ENCODE data around the gene GAB2. TPM values are rescaled to one million over a fixed set of nuclear protein-coding genes. Genes with fewer than 3 reads are reported as not detected.
A peak's percentile ranks its signal among the peaks of the same experiment; 100 is the strongest.

GAB2 gene
- total and polyA plus RNA-seq, 7 experiments from 2014 or later: 0.17 to 42.6 (median 3.5) TPM

- no peaks in the 10 kb centered on the region for H3K9me3 ChIP-seq (ENCODE audit: control insufficient read depth in 2 of 3, low read length in 3 of 3)
- DNase-seq (no peak), ATAC-seq (no peak)
- intact Hi-C loops (cut with micrococcal nuclease): no loop called here
- no peak overlapping the region for H3K4me3 Mint-ChIP-seq
- H3K27me3 Mint-ChIP-seq: peaks cover 0 to 12% (median 2%) of the 10 kb centered on the region in 5 donors
- no peak overlapping the region for H3K27ac Mint-ChIP-seq
- ChIA-PET CTCF (no interaction called here), POLR2A (interaction anchor here (0.6 kb wide), 1 partner anchor 286 kb away, joined by 3 read pairs; the partner anchor contains the start of gene ALG8)
- H3K27me3 ChIP-seq (ENCODE audit: control insufficient read depth in 2 of 2, insufficient read depth in 2 of 2, low read length in 2 of 2): no peaks in the 10 kb centered on the region
- peaks cover 0 to 13% (median 0%) of the 10 kb centered on the region in 5 donors for H3K36me3 Mint-ChIP-seq
- no peak overlapping the region for H3K4me3 ChIP-seq (ENCODE audit: low read length)
- H3K4me1 Mint-ChIP-seq: peaks cover 0 to 65% (median 3%) of the 10 kb centered on the region in 7 donors
- no peaks in the 10 kb centered on the region for H3K36me3 ChIP-seq (ENCODE audit: control insufficient read depth in 2 of 3, insufficient read depth in 3 of 3, low read length in 3 of 3)
- no peaks in the 10 kb centered on the region for H3K9me3 Mint-ChIP-seq
- H3K4me1 ChIP-seq (ENCODE audit: control insufficient read depth in 2 of 2, insufficient read depth in 2 of 2, low read length in 2 of 2): peaks cover 0 to 2% of the 10 kb centered on the region in 2 donors
- H3K27ac ChIP-seq (ENCODE audit: low read depth, low read length): no peak overlapping the region
These were observed 7.9 kb upstream of the GAB2 start for GRCh38 chr11:78425399-78426070.

GRCh38 chr11:78424334-78425270, 7.0 kb upstream of the GAB2 start:
- H3K27me3 Mint-ChIP-seq: peaks cover 2 to 18% (median 8%) of the 10 kb centered on the region in 5 donors
- peaks cover 5 to 65% (median 8%) of the 10 kb centered on the region in 7 donors for H3K4me1 Mint-ChIP-seq
- no peak overlapping the region for H3K4me3 ChIP-seq (ENCODE audit: low read length)
- DNase-seq: no peak
- H3K4me3 Mint-ChIP-seq: peak overlapping the region in 1 of 10 donors; percentile 70
- intact Hi-C loops (cut with micrococcal nuclease): no loop called here
- CTCF ChIA-PET: interaction anchor here (0.6 kb wide), 1 partner anchor 18 kb away, joined by 3 read pairs; no protein-coding TSS in a partner anchor
- H3K36me3 Mint-ChIP-seq: peaks cover 0 to 13% (median 0%) of the 10 kb centered on the region in 5 donors
- ATAC-seq: peak; percentile 65
- H3K9me3 Mint-ChIP-seq: no peaks in the 10 kb centered on the region
- peaks cover 0 to 7% of the 10 kb centered on the region in 2 donors for H3K4me1 ChIP-seq (ENCODE audit: control insufficient read depth in 2 of 2, insufficient read depth in 2 of 2, low read length in 2 of 2)
- H3K27me3 ChIP-seq (ENCODE audit: control insufficient read depth in 2 of 2, insufficient read depth in 2 of 2, low read length in 2 of 2): no peaks in the 10 kb centered on the region
- H3K9me3 ChIP-seq (ENCODE audit: control insufficient read depth in 2 of 3, low read length in 3 of 3): no peaks in the 10 kb centered on the region
- no peak overlapping the region for H3K27ac ChIP-seq (ENCODE audit: low read depth, low read length)
- no peaks in the 10 kb centered on the region for H3K36me3 ChIP-seq (ENCODE audit: control insufficient read depth in 2 of 3, insufficient read depth in 3 of 3, low read length in 3 of 3)
- POLR2A ChIA-PET: no interaction called here
- peak overlapping the region in 1 of 9 donors; percentile 86 for H3K27ac Mint-ChIP-seq

- no peak overlapping the region for H3K27ac ChIP-seq (ENCODE audit: low read depth, low read length)
- H3K27me3 ChIP-seq (ENCODE audit: control insufficient read depth in 2 of 2, insufficient read depth in 2 of 2, low read length in 2 of 2): no peaks in the 10 kb centered on the region
- Mint-ChIP-seq H3K27me3 (peaks cover 9 to 32% (median 21%) of the 10 kb centered on the region in 5 donors), H3K4me3 (no peak overlapping the region), H3K27ac (no peak overlapping the region), H3K36me3 (peaks cover 0 to 13% (median 0%) of the 10 kb centered on the region in 5 donors), H3K9me3 (no peaks in the 10 kb centered on the region), H3K4me1 (peaks cover 13 to 69% (median 16%) of the 10 kb centered on the region in 7 donors)
- CTCF ChIA-PET: no interaction called here
- no peak overlapping the region for H3K4me3 ChIP-seq (ENCODE audit: low read length)
- intact Hi-C loops (cut with micrococcal nuclease): no loop called here
- peaks cover 6 to 10% of the 10 kb centered on the region in 2 donors for H3K4me1 ChIP-seq (ENCODE audit: control insufficient read depth in 2 of 2, insufficient read depth in 2 of 2, low read length in 2 of 2)
- DNase-seq (no peak), ATAC-seq (no peak)
- H3K9me3 ChIP-seq (ENCODE audit: control insufficient read depth in 2 of 3, low read length in 3 of 3): no peaks in the 10 kb centered on the region
- no peaks in the 10 kb centered on the region for H3K36me3 ChIP-seq (ENCODE audit: control insufficient read depth in 2 of 3, insufficient read depth in 3 of 3, low read length in 3 of 3)
- POLR2A ChIA-PET: no interaction called here
These were observed 5.6 kb upstream of the GAB2 start for GRCh38 chr11:78423241-78423640.

GRCh38 chr11:78420796-78421209, 3.2 kb upstream of the GAB2 start:
- H3K27ac Mint-ChIP-seq: peak overlapping the region in 1 of 9 donors; percentile 36
- Histone ChIP-seq H3K27me3 (ENCODE audit: control insufficient read depth in 2 of 2, insufficient read depth in 2 of 2, low read length in 2 of 2) (no peaks in the 10 kb centered on the region), H3K27ac (ENCODE audit: low read depth, low read length) (no peak overlapping the region), H3K36me3 (ENCODE audit: control insufficient read depth in 2 of 3, insufficient read depth in 3 of 3, low read length in 3 of 3) (no peaks in the 10 kb centered on the region), H3K4me1 (ENCODE audit: control insufficient read depth in 2 of 2, insufficient read depth in 2 of 2, low read length in 2 of 2) (peaks cover 8 to 17% of the 10 kb centered on the region in 2 donors), H3K4me3 (ENCODE audit: low read length) (no peak overlapping the region), H3K9me3 (ENCODE audit: control insufficient read depth in 2 of 3, low read length in 3 of 3) (no peaks in the 10 kb centered on the region)
- intact Hi-C loops (cut with micrococcal nuclease): loop anchor here in 1 of 2 donors (1.0 to 2.0 kb wide), 2 partner anchors 141 to 192 kb away; no protein-coding TSS in a partner anchor
- ATAC-seq (peak; percentile 11), DNase-seq (peak in 1 of 9 donors; percentile 61)
- H3K36me3 Mint-ChIP-seq: peaks cover 0 to 15% (median 0%) of the 10 kb centered on the region in 5 donors
- no peaks in the 10 kb centered on the region for H3K9me3 Mint-ChIP-seq
- H3K4me1 Mint-ChIP-seq: peaks cover 22 to 65% (median 26%) of the 10 kb centered on the region in 7 donors
- H3K4me3 Mint-ChIP-seq: peak overlapping the region in 1 of 10 donors; percentile 57
- peaks cover 15 to 33% (median 22%) of the 10 kb centered on the region in 5 donors for H3K27me3 Mint-ChIP-seq
- CTCF ChIA-PET: interaction anchor here (0.9 kb wide), 1 partner anchor 271 kb away, joined by 3 read pairs; no protein-coding TSS in a partner anchor
- POLR2A ChIA-PET: no interaction called here

GRCh38 chr11:78420255-78420764, 2.7 kb upstream of the GAB2 start:
- DNase-seq (peak in 7 of 9 donors; percentile 17 to 48 (median 24)), ATAC-seq (no peak)
- POLR2A ChIA-PET: no interaction called here
- Mint-ChIP-seq H3K36me3 (peaks cover 0 to 15% (median 0%) of the 10 kb centered on the region in 5 donors), H3K27me3 (peaks cover 15 to 33% (median 22%) of the 10 kb centered on the region in 5 donors), H3K4me1 (peaks cover 24 to 64% (median 26%) of the 10 kb centered on the region in 7 donors), H3K9me3 (no peaks in the 10 kb centered on the region), H3K4me3 (peak overlapping the region in 7 of 10 donors; percentile 5 to 58 (median 40)), H3K27ac (peak overlapping the region in 5 of 9 donors; percentile 2 to 43 (median 36))
- Histone ChIP-seq H3K36me3 (ENCODE audit: control insufficient read depth in 2 of 3, insufficient read depth in 3 of 3, low read length in 3 of 3) (no peaks in the 10 kb centered on the region), H3K4me1 (ENCODE audit: control insufficient read depth in 2 of 2, insufficient read depth in 2 of 2, low read length in 2 of 2) (peaks cover 8 to 17% of the 10 kb centered on the region in 2 donors), H3K9me3 (ENCODE audit: control insufficient read depth in 2 of 3, low read length in 3 of 3) (no peaks in the 10 kb centered on the region), H3K27ac (ENCODE audit: low read depth, low read length) (no peak overlapping the region), H3K27me3 (ENCODE audit: control insufficient read depth in 2 of 2, insufficient read depth in 2 of 2, low read length in 2 of 2) (no peaks in the 10 kb centered on the region), H3K4me3 (ENCODE audit: low read length) (no peak overlapping the region)
- intact Hi-C loops (cut with micrococcal nuclease): loop anchor here in 1 of 2 donors (2.0 kb wide), 1 partner anchor 192 kb away; no protein-coding TSS in a partner anchor
- CTCF ChIA-PET: interaction anchor here (0.9 to 1.1 kb wide), 3 partner anchors 9 to 341 kb away, joined by 3 to 4 read pairs (median 3); partner anchors contain the start of gene NDUFC2

- H3K4me1 ChIP-seq (ENCODE audit: control insufficient read depth in 2 of 2, insufficient read depth in 2 of 2, low read length in 2 of 2): peaks cover 8 to 17% of the 10 kb centered on the region in 2 donors
- ATAC-seq: peak; percentile 20
- H3K27me3 ChIP-seq (ENCODE audit: control insufficient read depth in 2 of 2, insufficient read depth in 2 of 2, low read length in 2 of 2): no peaks in the 10 kb centered on the region
- intact Hi-C loops (cut with micrococcal nuclease): loop anchor here (2.0 to 5.0 kb wide), 4 partner anchors 13 to 427 kb away; partner anchors contain the start of genes NDUFC2 (in 2 of the 2) and INTS4 (in 1 of the 2)
- peaks cover 15 to 33% (median 22%) of the 10 kb centered on the region in 5 donors for H3K27me3 Mint-ChIP-seq
- H3K4me1 Mint-ChIP-seq: peaks cover 21 to 63% (median 26%) of the 10 kb centered on the region in 7 donors
- peaks cover 0 to 11% (median 0%) of the 10 kb centered on the region in 5 donors for H3K36me3 Mint-ChIP-seq
- no peak overlapping the region for H3K4me3 ChIP-seq (ENCODE audit: low read length)
- H3K4me3 Mint-ChIP-seq: peak overlapping the region in 7 of 10 donors; percentile 76 to 90 (median 83)
- no peak overlapping the region for H3K27ac ChIP-seq (ENCODE audit: low read depth, low read length)
- DNase-seq: no peak
- CTCF ChIA-PET: interaction anchor here (1.0 to 1.1 kb wide), 3 partner anchors 10 to 340 kb away, joined by 3 to 4 read pairs (median 4); partner anchors contain the start of gene NDUFC2
- H3K9me3 Mint-ChIP-seq: no peaks in the 10 kb centered on the region
- H3K27ac Mint-ChIP-seq: peak overlapping the region in 2 of 9 donors; percentile 20 to 43
- H3K36me3 ChIP-seq (ENCODE audit: control insufficient read depth in 2 of 3, insufficient read depth in 3 of 3, low read length in 3 of 3): no peaks in the 10 kb centered on the region
- POLR2A ChIA-PET: interaction anchor here (0.9 to 1.5 kb wide), 3 partner anchors 230 to 425 kb away, joined by 3 to 5 read pairs (median 4); partner anchors contain the start of genes ALG8 and INTS4
- H3K9me3 ChIP-seq (ENCODE audit: control insufficient read depth in 2 of 3, low read length in 3 of 3): no peaks in the 10 kb centered on the region
These were observed 1.7 kb upstream of the GAB2 start for GRCh38 chr11:78419327-78419726.
